Globus pallidus (tissue), 1 donor: ENCODE data around the gene GET4.
"Not testable (repeated sequence)": the region's sequence is repeated elsewhere in the genome, so short reads cannot be mapped to it uniquely, and the experiment has no call there.

ENCODE experiments used
- DNase-seq: peaks from one replicate; pipeline ENCODE4 v3.0.0-alpha.2; 2015; ENCODE audit warnings: low spot score

GET4 gene

GRCh38 chr7:927031-927671 is 50.8 kb downstream of the GET4 start:
- DNase-seq = peak; percentile 94

DNA sequence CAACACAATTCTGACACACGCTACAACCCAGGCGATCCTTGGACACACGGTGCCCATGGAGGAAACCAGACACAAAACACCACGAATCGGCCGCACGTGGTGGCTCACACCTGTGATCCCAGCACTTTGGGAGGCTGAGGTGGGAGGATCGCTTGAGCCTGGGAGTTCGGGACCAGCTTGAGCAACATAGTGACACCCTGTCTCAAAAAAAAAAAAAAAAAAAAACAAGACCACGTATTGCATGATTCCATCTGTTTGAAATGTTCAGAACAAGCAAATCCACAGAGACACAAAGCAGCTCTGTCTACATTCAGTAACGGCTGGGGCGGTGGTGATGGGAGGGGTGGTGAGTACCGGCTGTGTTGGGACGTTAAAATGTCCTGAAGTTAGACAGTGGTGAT is 53.0 kb downstream of the GET4 start:
- DNase-seq = peak; percentile 84

- DNase-seq = no peak
These were observed 54.8 kb downstream of the GET4 start for GRCh38 chr7:930975-931758.

DNA sequence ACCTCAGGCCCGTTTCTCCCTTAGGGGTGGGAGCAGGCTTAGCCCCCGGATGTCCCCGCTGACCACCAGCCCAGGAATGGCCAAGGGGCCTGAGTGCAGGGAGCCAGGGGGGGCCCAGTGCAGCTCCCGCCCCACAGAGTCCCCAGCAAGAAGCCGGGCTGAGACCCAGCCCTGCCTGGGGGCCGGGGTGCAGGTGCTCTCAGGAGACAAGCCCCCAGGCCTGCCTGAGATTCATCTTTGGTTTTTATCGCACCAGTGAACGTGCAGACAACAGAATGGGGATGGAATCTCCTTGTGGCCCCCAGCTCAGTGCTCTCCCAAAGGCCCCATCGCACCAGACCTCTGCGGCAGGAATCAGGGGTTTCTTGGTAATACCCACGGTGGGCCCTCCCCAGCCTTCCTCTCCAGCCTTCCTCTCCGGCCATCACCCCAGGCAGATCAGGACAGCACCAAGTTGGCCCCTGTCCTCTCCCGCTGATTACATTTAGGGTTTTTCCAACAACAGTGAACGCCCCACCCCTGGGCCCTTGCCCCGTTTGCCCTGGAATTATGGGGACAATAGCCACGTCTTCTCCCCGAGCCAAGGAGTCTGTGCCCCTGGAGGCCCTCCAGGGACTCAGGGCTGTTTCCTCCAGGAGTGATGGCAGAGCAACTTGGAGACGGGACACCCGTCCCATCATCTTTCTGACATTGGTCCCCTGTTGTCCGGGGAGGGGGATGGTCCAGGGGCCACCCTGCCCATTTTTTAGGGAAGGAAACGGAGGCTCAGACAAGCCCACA is 55.7 kb downstream of the GET4 start:
- DNase-seq = no peak

GRCh38 chr7:932651-932975 is 56.3 kb downstream of the GET4 start:
- no peak for DNase-seq

GRCh38 chr7:934469-935163 is 58.3 kb downstream of the GET4 start:
- DNase-seq = no peak

- no peak for DNase-seq
These were observed 59.0 kb downstream of the GET4 start for GRCh38 chr7:935164-935873.

- no peak for DNase-seq
These were observed 59.6 kb downstream of the GET4 start for GRCh38 chr7:935874-936385.

DNA sequence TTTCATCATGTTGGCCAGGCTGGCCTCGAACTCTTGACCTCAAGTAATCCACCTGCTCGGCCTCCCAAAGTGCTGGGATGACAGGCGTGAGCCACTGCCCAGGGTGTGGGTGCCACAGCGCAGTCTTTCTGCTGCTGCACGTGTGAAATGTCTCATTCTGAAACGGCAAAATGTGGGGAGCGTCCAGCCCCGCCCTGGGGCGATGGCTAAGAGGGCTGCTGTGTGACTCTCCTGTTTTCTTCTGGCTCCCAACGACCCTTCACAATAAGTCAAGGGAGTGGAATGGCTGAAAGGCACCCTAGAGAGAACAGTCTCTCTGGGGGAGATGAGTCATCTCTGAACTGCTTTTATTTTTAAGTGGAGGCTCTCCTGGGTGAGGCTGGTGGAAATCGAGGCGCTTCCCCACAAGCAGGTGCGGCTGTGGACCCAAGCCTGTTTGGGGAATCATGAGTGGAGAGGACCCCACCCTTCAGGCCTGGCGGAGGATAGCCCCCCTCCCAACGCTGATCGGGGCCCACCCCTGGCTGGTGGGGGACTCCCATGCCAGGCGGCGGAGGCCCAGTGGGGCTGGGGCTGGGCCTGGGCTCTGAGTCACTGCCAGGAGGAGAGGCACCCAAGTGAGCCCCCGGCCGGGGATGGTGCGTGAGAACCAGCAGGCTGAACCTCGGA is 60.2 kb downstream of the GET4 start:
- no peak for DNase-seq

DNA sequence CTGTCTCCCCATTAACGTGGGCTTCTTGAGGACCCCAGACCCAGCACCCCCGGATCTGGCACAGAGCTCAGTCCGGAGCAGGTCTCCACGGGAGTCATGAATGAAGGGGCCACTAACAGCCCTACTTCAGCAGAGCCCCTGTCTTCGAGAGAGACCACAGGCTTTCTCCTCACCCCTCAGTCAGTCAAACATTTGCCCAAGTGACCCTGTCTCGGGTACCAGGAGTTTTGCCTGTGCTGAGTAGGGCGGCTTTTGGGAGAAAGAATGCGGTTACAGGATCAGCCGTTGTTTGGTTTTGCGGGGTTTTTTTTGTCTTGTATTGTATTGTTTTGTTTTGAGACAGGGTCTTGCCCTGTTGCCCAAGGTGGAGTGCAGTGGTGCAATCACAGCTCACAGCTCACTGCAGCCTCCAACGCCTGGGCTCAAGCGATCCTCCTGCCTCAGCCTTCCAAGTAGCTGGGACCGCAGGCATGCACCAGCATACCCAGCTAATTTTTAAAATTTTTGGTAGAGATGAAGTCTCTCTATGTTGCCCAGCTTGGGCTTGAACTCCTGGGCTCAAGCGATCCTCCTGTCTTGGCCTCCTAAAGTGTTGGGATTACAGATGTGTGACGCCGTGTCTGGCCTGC is 61.6 kb downstream of the GET4 start:
- no peak for DNase-seq

DNA sequence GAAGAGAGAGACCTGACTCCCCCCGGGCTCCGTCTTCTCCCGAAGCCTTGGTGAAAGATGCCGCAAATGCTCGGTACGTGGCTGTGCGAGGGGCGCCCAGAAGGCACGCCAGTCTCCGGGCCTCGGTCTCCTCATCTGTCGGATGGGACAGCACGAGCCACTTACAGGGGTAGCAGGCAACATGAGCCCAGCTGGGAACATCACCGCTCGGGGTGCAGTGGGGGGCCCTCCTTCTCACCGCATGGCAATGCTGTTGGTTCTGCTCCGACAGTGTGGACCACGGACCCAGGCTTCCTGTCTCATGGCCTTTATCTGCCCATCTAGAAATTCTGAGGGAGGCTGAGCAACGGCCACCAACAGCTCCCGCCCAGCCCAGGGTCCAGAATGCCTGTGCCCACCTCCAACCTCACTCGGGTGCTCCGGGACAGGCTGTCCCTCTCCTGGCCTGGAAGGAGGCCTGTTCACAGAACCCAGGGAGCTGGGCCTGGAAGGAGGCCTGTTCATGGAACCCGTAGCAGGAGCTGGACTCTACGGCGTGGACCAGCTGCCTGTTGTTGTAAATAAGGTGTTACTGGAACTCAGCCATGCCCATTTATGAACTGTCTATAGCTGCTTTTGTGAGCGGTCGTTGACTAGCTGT is 62.3 kb downstream of the GET4 start:
- DNase-seq = no peak

- DNase-seq = no peak
These were observed 63.5 kb downstream of the GET4 start for GRCh38 chr7:939843-940242.

- DNase-seq = no peak
These were observed 64.5 kb downstream of the GET4 start for GRCh38 chr7:940599-941408.

- not testable (repeated sequence) for DNase-seq
These were observed 67.4 kb downstream of the GET4 start for GRCh38 chr7:943793-944192.

DNA sequence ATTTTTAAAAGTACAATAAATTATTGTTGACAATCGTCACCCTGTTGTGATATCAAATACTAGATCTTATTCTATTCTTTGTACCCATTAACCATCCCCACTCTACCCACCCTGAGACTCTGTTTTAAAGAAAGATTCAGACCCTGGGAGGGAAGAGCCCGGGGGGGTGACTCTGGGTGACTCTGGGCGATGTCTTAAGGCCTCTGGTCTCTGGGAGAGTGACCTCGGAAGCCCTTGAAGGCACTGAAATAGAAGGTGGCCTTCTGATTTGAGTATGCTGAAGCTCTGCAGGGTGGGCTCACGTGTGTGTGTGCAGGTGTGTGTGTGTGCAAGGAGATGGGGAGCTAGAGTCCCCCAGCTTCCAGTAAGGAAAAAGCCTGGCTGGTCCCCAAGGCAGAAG is 68.4 kb downstream of the GET4 start:
- DNase-seq = no peak

- no peak for DNase-seq
These were observed 68.8 kb downstream of the GET4 start for GRCh38 chr7:945147-945555.

- no peak for DNase-seq
These were observed 69.4 kb downstream of the GET4 start for GRCh38 chr7:945556-946255.
